Smooth muscle cell (in vitro differentiated cells): Measurements from ENCODE around the gene ZNF609. TPM values are rescaled to one million over a fixed set of nuclear protein-coding genes. Genes with fewer than 3 reads are reported as not detected.
"Not testable (repeated sequence)": the region's sequence is repeated elsewhere in the genome, so short reads cannot be mapped to it uniquely, and the experiment has no call there.

Source experiments
- DNase-seq: peaks from one replicate; lab custom pipeline; 2025; ENCODE audit not compliant: unreplicated experiment; lab: John Stamatoyannopoulos, UW
- H2AFZ ChIP-seq: fragments of 200-600 bp; sonication (generic); 2 replicates; pipeline ENCODE4 v1.6.0; 2016; ENCODE audit warnings: antibody characterized with exemption, low read depth, mild to moderate bottlenecking
- H3F3A ChIP-seq: fragments of 200-600 bp; sonication (generic); 2 replicates; pipeline ENCODE4 v1.6.0; 2017; ENCODE audit warnings: antibody characterized with exemption, low read depth
- H3K27ac ChIP-seq: fragments of 200-600 bp; sonication (generic); 2 replicates; pipeline ENCODE4 v1.5.1; 2016; ENCODE audit warnings: low read depth, mild to moderate bottlenecking
- H3K27me3 ChIP-seq: fragments of 200-600 bp; sonication (generic); 2 replicates; pipeline ENCODE4 v1.6.1; 2016; ENCODE audit warnings: low read depth, mild to moderate bottlenecking
- H3K36me3 ChIP-seq: fragments of 200-600 bp; sonication (generic); 2 replicates; pipeline ENCODE4 v1.5.1; 2016; ENCODE audit warnings: low read depth
- H3K4me1 ChIP-seq: fragments of 200-600 bp; sonication (generic); 2 replicates; pipeline ENCODE4 v1.5.1; 2016; ENCODE audit warnings: low read depth
- H3K4me2 ChIP-seq: fragments of 200-600 bp; sonication (generic); 2 replicates; pipeline ENCODE4 v1.6.0; 2016; ENCODE audit warnings: mild to moderate bottlenecking
- H3K4me3 ChIP-seq: fragments of 200-600 bp; sonication (generic); 2 replicates; pipeline ENCODE4 v1.5.1; 2016; ENCODE audit warnings: mild to moderate bottlenecking
- H3K79me2 ChIP-seq: fragments of 200-600 bp; sonication (generic); 2 replicates; pipeline ENCODE4 v1.6.0; 2016; ENCODE audit warnings: low read depth, mild to moderate bottlenecking
- H3K9ac ChIP-seq: fragments of 200-600 bp; sonication (generic); 2 replicates; pipeline ENCODE4 v1.6.0; 2016; ENCODE audit warnings: low read depth
- H3K9me3 ChIP-seq: fragments of 200-600 bp; sonication (generic); replicated peaks from 2 replicates; pipeline ENCODE4 v1.5.1; 2016; ENCODE audit warnings: low read depth
- H4K20me1 ChIP-seq: fragments of 200-600 bp; sonication (generic); 2 replicates; pipeline ENCODE4 v1.6.0; 2016; ENCODE audit warnings: low read depth
- CTCF ChIP-seq: fragments of 200-600 bp; sonication (generic); IDR thresholded peaks from 2 replicates; pipeline ENCODE4 v1.5.1; 2017; ENCODE audit warnings: borderline replicate concordance, mild to moderate bottlenecking, antibody characterized with exemption; ENCODE audit not compliant: insufficient read depth, poor library complexity, severe bottlenecking
- WGBS: methylation state at CpG from one replicate; pipeline ENCODE4 v1.1.7; 2016; ENCODE audit warnings: low lambda C conversion rate; 5-methylcytosine and 5-hydroxymethylcytosine counted together
- polyA plus RNA-seq: library from polyadenylated mRNA; unstranded; fragments of >200 nt; fragmentation: Nextera tagmentation; extraction: Ambion mirVana; gene quantifications from 2 replicates; pipeline ENCODE4 v1.2.1, GENCODE V29; 2016
- total RNA-seq: library from RNA; depleted of rRNA; stranded (reverse); fragments of >200 nt; gene quantifications from 2 replicates; pipeline ENCODE4 v1.2.3, GENCODE V29; 2014

ZNF609 gene
- total and polyA plus RNA-seq, 2 experiments from 2014 or later: 9.9 to 15.6 TPM

GRCh38 chr15:64630396-64631107, 170.2 kb downstream of the ZNF609 start:
- no peak overlapping the region for H3K4me3 ChIP-seq
- H3K9ac ChIP-seq: no peak overlapping the region
- no peak for DNase-seq
- H3K4me1 ChIP-seq: peaks cover 21% of the 10 kb centered on the region
- 40% methylated on average over 3 of the region's 3 CpGs for WGBS
- H3K4me2 ChIP-seq: no peak overlapping the region
- peaks cover 18% of the 10 kb centered on the region for H3K79me2 ChIP-seq
- H3K27me3 ChIP-seq: no peaks in the 10 kb centered on the region
- H4K20me1 ChIP-seq: peaks cover 84% of the 10 kb centered on the region
- H3K36me3 ChIP-seq: no peaks in the 10 kb centered on the region
- no peaks in the 10 kb centered on the region for H3K9me3 ChIP-seq
- no peak for TF ChIP-seq CTCF
- no peak overlapping the region for H2AFZ ChIP-seq
- peaks cover under 1% of the 10 kb centered on the region for H3F3A ChIP-seq
- peak overlapping the region; percentile 11 for H3K27ac ChIP-seq

GRCh38 chr15:64632639-64633038, 172.3 kb downstream of the ZNF609 start:
- not testable (repeated sequence) for H2AFZ ChIP-seq, H3K36me3 ChIP-seq, H3F3A ChIP-seq, H3K9ac ChIP-seq, H3K4me3 ChIP-seq, H3K9me3 ChIP-seq, H3K4me2 ChIP-seq, H3K27ac ChIP-seq, H3K27me3 ChIP-seq, DNase-seq
- peaks cover 30% of the 10 kb centered on the region for H3K79me2 ChIP-seq
- peaks cover 79% of the 10 kb centered on the region for H4K20me1 ChIP-seq
- WGBS: 92% methylated on average over 3 of the region's 3 CpGs
- H3K4me1 ChIP-seq: peaks cover 33% of the 10 kb centered on the region

- no peak for DNase-seq
- Histone ChIP-seq H2AFZ (no peak overlapping the region), H3K79me2 (peaks cover 30% of the 10 kb centered on the region), H3K4me1 (peaks cover 33% of the 10 kb centered on the region), H3K27me3 (no peaks in the 10 kb centered on the region), H3K9me3 (no peaks in the 10 kb centered on the region), H3K36me3 (peaks cover 3% of the 10 kb centered on the region), H3K27ac (peak overlapping the region; percentile 93), H3K4me2 (peak overlapping the region; percentile 41), H3K4me3 (no peak overlapping the region), H4K20me1 (peaks cover 72% of the 10 kb centered on the region), H3F3A (peaks cover 4% of the 10 kb centered on the region), H3K9ac (peak overlapping the region; percentile 26)
- TF ChIP-seq CTCF: no peak
- WGBS: 87% methylated on average over 5 of the region's 5 CpGs
Measured at GRCh38 chr15:64633332-64633731, 173.0 kb downstream of the ZNF609 start.

- Histone ChIP-seq H4K20me1 (peaks cover 66% of the 10 kb centered on the region), H3K27ac (peak overlapping the region; percentile 93), H3K36me3 (peaks cover 3% of the 10 kb centered on the region), H3K4me3 (no peak overlapping the region), H3K27me3 (no peaks in the 10 kb centered on the region), H3K79me2 (peaks cover 37% of the 10 kb centered on the region), H2AFZ (no peak overlapping the region), H3F3A (peaks cover 4% of the 10 kb centered on the region), H3K4me1 (peaks cover 33% of the 10 kb centered on the region), H3K9me3 (no peaks in the 10 kb centered on the region), H3K4me2 (peak overlapping the region; percentile 51), H3K9ac (peak overlapping the region; percentile 59)
- TF ChIP-seq CTCF: no peak
- no peak for DNase-seq
- WGBS: 17% methylated on average over 2 of the region's 2 CpGs
Measured at GRCh38 chr15:64634027-64634426, 173.6 kb downstream of the ZNF609 start.
